HG02870 (cell line): Measurements from ENCODE around the gene PCK1.

Experiments used
- ATAC-seq: cut with Tn5 transposase; IDR thresholded peaks from one replicate; pipeline ENCODE4 v1.9.1; 2021; ENCODE audit warnings: mild to moderate bottlenecking, moderate library complexity; ENCODE audit not compliant: unreplicated experiment

PCK1 gene

GRCh38 chr20:57587278-57587988, 26.5 kb downstream of the PCK1 start:
- no peak for ATAC-seq

GRCh38 chr20:57587989-57588377, 27.1 kb downstream of the PCK1 start:
- ATAC-seq = no peak

- ATAC-seq = no peak
These were observed 27.7 kb downstream of the PCK1 start for GRCh38 chr20:57588596-57588995.

- no peak for ATAC-seq
These were observed 28.3 kb downstream of the PCK1 start for GRCh38 chr20:57589123-57589727.

- ATAC-seq = no peak
These were observed 29.0 kb downstream of the PCK1 start for GRCh38 chr20:57589728-57590484.

GRCh38 chr20:57590485-57591288, 29.8 kb downstream of the PCK1 start:
- ATAC-seq = no peak

- ATAC-seq = no peak
These were observed 30.6 kb downstream of the PCK1 start for GRCh38 chr20:57591289-57592229.

- no peak for ATAC-seq
These were observed 31.6 kb downstream of the PCK1 start for GRCh38 chr20:57592263-57593092.

- ATAC-seq = no peak
These were observed 32.4 kb downstream of the PCK1 start for GRCh38 chr20:57593134-57593886.

GRCh38 chr20:57594092-57594951, 33.4 kb downstream of the PCK1 start:
- ATAC-seq = no peak

GRCh38 chr20:57595041-57596030, 34.4 kb downstream of the PCK1 start:
- no peak for ATAC-seq

- no peak for ATAC-seq
These were observed 35.4 kb downstream of the PCK1 start for GRCh38 chr20:57596358-57596757.

GRCh38 chr20:57596998-57597939, 36.4 kb downstream of the PCK1 start:
- ATAC-seq = peak; percentile 46

GRCh38 chr20:57598060-57598459, 37.1 kb downstream of the PCK1 start:
- no peak for ATAC-seq

- ATAC-seq = no peak
These were observed 37.6 kb downstream of the PCK1 start for GRCh38 chr20:57598491-57598890.
